HG03342 (cell line): ENCODE measurements around the gene EIF3A.
A peak's percentile ranks its signal among the peaks of the same experiment; 100 is the strongest.
"Not testable (repeated sequence)": the region's sequence is repeated elsewhere in the genome, so short reads cannot be mapped to it uniquely, and the experiment has no call there.

ENCODE experiments used
- ATAC-seq: cut with Tn5 transposase; IDR thresholded peaks from one replicate; pipeline ENCODE4 v1.9.1; 2021; ENCODE audit warnings: mild to moderate bottlenecking, moderate library complexity; ENCODE audit not compliant: unreplicated experiment

The EIF3A gene, protein sequence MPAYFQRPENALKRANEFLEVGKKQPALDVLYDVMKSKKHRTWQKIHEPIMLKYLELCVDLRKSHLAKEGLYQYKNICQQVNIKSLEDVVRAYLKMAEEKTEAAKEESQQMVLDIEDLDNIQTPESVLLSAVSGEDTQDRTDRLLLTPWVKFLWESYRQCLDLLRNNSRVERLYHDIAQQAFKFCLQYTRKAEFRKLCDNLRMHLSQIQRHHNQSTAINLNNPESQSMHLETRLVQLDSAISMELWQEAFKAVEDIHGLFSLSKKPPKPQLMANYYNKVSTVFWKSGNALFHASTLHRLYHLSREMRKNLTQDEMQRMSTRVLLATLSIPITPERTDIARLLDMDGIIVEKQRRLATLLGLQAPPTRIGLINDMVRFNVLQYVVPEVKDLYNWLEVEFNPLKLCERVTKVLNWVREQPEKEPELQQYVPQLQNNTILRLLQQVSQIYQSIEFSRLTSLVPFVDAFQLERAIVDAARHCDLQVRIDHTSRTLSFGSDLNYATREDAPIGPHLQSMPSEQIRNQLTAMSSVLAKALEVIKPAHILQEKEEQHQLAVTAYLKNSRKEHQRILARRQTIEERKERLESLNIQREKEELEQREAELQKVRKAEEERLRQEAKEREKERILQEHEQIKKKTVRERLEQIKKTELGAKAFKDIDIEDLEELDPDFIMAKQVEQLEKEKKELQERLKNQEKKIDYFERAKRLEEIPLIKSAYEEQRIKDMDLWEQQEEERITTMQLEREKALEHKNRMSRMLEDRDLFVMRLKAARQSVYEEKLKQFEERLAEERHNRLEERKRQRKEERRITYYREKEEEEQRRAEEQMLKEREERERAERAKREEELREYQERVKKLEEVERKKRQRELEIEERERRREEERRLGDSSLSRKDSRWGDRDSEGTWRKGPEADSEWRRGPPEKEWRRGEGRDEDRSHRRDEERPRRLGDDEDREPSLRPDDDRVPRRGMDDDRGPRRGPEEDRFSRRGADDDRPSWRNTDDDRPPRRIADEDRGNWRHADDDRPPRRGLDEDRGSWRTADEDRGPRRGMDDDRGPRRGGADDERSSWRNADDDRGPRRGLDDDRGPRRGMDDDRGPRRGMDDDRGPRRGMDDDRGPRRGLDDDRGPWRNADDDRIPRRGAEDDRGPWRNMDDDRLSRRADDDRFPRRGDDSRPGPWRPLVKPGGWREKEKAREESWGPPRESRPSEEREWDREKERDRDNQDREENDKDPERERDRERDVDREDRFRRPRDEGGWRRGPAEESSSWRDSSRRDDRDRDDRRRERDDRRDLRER (N-terminal part only)

DNA sequence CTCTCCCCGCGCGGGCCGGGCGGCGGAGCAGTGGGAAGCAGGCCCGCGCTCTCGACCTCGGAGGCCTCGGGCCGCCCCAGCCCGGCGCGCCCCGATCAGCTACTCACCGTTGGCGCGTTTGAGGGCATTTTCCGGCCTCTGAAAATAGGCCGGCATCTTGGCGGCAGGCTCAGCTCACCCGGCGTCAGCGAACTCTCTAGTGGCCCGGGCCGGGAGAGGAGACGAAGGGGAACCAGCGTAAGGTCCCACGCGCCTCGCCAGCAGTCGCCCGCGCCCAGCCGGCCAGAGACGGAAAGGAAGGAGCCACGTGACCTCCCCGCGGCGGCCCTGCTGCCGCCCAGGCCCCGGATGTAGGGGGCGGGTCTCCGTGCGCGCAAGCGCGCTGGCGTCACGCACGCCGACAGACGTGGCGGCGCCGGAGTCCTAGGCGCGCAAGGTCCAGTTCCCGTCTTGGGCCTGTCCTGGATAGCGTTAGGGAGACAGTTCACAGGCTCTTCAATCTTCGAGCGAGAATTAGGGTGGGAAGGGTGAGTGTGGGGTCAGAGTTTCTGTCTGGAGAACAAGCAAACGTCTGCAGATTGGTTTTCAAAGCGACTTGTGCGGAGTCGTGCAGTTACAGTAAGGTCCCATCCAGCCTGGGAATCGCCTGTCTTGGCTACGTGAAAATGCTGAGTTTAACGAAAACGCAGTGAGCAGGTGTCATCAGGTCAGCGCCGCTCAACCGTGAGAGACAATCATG lies at the start of gene EIF3A:
EIF3A (minus strand) TSS at position 297 of the 739 bp plus-strand sequence; CDS start at position 156, 141 bp downstream.
- ATAC-seq: peak; percentile 81

DNA sequence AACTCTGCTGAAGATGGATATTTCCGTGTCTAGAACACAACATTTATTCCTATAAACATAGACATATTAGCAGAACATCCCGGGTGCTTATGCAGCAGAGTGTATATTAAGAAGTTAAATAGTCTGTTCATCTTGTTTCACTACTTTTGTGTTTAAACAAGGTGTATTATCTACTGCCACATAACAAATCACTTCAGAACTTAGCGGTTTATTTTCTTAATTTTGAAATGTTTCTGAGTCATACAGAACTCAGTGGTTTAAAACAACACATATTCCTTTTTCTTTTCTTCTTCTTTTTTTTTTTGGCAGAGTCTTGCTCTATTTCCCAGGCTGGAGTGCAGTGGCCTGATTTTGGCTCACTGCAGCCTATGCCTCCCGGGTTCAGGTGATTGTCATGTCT lies 49.1 kb upstream of the EIF3A start:
- no peak for ATAC-seq

DNA sequence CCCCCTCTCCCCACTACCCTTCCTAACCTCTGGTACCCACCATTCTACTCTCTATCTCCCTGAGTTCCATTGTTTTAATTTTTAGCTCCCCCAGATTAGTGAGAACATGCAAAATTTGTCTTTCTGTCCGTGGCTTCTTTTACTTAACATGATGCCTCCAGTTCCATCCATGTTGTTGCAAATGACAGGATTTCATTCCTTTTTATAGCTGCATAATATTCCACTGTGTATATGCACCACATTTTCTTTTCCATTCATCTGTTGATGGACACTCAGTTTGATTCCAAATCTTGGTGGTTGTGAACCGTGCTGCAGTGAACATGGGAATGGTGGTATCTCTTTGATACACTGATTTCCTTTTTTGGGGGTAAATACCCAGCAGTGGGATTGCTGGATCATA lies 45.3 kb upstream of the EIF3A start:
- no peak for ATAC-seq

DNA sequence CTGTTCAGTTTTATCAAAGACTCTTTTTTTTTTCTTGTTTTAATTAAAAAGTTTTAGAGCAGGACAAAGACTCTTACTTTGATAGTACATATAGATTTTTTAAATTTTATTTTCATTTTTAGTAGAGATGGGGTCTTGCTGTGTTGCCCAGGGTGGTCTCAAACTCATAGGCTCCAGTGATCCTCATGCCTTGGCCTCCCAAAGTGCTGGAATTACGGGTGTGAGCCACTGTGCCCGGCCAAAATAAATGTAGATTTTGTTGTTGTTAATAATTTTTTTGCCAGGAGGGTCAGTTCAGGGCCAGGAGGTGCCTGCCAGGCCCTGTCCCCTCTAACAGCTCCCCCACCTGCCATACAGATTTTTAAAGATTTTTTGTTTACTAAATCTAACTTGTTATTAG lies 40.3 kb upstream of the EIF3A start:
- no peak for ATAC-seq

DNA sequence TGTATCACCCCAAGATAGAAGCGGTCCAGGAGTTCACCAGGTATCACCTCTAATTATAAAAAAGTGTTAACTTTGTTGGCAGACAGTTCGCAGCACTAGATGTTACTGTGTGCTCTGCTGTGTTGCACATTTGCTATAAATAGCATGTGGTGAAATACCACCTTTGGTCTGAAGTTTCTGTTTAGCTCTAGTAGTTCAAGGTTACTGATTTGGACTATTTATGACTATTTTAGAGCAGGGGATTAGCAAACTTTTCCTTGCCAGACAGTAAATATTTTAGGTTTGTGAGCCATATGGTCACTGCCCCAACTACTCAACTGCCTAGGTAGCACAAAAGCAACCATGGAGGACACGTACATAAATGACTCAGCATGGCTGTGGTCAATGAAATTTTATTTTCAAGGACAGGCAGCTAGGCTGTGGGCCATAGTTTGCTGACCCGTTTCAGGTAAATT lies 39.8 kb upstream of the EIF3A start:
- peak; percentile 94 for ATAC-seq

DNA sequence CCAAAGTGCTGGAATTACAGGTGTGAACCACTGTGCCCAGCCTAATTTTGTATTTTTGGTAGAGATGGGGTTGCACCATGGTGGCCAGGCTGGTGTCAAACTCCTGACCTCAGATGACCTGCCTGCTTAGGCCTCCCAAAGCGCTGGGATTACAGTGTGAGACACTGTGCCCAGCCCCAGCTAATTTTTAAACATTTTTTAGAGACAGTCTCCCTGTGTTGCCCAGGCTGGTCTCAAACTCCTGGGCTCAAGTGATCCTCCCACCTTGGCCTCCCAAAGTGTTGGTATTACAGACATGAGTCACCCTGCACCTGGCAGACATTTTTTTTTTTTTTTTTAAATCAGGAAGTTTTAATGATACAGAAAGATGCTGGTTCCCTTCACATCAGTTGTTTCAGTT lies 38.8 kb upstream of the EIF3A start:
- no peak for ATAC-seq

DNA sequence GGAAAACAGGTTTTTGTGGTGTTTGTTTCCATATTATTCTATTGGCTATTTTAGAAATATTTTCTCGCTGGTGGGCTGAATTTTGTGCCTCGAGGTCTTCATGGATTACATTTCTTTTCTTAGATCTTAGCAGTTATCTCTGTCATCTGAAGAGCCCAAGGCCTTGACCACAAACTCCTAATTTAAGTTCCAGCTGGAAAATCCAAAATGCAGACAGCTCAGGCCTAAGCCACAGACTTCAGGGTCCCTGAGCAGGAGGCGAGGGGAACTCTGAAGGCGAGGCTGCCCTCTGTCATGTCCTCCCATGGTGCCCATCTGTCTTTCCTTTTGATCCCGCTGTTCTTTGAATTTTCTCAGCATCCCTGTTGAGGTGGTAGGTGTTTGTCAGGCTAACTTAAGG lies 37.6 kb upstream of the EIF3A start:
- ATAC-seq: no peak

DNA sequence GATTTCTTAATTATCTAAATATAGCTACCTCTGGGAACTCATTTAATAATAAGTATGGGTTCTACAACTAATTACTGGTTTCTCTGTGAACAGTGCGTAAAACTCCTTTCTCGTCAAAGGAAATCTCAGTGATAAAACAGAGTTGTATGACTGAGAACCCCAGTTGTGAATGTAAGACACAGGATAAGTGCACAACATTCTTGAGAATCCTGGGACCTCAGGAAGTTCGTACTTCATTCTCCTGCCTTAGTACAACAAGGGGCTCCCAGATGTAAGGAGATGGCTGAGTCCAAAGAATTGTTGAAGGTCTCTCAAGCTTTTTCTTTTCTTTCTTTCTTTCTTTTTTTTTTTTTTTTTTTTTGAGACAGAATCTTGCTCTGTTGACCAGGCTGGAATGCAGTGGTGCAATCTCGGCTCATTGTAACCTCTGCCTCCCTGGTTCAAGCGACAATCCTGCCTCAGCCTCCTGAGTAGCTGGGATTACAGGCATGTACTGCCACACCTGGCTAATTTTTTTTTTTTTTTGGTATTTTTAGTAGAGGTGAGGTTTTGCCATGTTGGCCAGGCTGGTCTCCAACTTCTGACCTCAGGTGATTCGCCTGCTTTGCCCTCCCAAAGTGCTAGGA lies 35.8 kb upstream of the EIF3A start:
- ATAC-seq: no peak

DNA sequence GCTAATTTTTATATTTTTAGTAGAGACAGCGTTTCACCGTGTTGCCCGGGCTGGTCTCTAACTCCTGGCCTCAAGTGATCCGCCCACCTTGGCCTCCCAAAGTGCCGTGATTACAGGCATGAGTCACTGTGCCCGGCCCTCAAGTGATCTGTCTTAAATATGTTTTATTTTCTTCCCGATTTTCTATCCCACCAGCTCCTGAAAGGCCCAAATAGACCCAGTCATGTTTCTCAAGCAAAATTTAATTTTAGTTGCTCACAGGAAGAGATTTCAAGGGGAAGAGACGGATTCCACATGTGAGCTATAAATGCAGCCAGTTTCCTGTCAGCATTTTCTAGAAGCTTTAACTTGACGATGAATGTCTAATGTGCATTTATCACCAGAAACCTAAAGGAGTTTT lies 35.3 kb upstream of the EIF3A start:
- ATAC-seq: no peak

DNA sequence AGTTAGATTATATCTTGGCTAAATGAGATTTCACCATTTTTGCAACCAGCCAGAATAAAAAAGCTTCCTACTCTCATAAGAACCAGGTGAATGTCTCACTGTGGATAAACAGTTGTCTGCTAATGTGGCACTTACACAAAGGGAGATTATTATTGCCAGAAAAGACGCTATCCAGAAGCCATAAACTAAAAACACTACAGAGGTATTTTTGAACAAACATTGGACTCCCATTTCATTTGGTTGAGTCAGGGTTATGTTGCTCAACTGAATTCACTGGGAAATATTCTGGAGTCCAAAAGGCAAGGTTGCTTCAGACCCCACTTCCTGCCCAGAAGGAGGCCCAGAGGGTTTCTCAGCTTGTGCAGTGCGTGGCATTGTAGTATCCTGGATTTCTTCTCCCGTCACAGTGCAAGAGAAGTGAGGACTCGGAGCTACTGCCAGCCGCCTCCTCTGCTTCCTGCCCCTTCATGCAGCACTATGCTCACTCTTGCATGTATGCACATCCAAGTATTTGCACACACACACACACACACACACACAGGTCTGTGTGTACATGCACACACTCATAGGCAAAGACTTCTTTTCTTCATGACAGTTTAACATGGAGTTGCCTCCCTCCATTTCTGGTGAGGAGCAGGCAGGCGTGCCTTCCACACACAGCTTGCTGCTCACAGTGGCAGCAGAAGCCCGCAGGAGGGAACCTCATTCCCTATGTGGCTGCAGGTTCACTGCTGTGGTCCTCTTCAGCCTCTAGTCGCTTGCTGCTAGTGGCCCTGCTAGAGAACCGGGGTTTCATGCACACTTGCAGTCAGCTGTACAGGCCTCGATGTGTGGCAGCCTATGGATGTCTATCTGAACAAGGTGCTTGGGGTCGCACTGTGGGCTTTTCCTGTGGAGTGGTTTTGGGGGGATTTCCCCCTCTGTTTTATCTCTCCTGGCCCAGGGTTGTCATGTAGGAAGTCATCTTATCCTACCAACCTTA lies 33.4 kb upstream of the EIF3A start:
- no peak for ATAC-seq

DNA sequence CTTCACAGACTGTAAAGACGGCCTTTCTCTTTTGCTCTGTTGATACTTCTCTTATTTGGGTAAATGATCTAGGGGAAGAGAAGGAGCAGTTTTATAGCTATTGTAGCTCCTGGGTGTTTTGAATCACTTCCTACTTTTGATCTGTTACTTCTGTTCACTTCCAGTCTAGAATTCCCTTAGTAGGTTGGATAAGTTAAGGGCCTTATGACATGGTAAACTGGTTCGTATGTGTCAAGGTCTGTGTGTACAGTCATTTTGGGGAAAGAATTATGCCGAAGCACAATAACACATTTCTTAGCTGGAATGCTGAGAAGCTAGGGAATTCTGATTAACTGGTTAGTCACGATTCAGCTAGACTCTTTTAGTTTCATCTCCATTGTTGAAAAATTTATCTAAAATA lies 31.4 kb upstream of the EIF3A start:
- no peak for ATAC-seq

DNA sequence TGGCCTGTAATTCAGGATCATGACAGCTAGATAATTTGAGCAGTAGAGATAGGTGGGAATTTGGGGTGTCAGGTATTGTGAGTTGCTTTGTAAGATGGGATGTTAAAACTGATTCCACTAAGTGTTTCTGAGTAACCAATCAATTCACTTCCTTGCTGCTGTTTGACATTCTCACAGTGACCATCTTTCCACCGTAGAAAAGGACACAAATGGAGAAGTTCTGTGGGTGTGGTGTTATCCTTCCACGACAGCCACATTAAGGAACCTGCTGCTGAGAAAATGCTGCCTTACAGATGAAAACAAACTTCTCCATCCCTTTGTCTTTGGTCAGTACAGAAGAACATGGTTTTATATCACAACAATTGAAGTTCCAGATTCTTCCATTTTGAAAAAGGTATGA lies 27.2 kb upstream of the EIF3A start:
- not testable (repeated sequence) for ATAC-seq

DNA sequence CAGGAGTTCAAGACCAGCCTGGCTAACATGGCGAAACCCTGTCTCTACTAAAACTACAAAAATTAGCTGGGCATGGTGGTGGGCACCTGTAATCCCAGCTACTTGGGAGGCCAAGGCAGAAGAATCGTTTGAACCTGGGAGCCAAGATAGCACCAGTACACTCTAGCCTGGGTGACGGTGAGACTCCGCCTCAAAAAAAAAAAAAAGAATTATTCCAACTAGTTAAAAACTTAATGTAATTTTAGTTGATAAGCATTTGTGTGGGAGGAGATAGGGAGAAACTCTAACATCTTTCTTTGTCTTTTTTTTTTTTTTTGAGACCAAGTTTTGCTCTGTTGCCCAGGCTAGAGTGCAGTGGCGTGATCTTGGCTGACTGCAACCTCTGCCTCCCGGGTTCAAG lies 26.5 kb upstream of the EIF3A start:
- not testable (repeated sequence) for ATAC-seq

DNA sequence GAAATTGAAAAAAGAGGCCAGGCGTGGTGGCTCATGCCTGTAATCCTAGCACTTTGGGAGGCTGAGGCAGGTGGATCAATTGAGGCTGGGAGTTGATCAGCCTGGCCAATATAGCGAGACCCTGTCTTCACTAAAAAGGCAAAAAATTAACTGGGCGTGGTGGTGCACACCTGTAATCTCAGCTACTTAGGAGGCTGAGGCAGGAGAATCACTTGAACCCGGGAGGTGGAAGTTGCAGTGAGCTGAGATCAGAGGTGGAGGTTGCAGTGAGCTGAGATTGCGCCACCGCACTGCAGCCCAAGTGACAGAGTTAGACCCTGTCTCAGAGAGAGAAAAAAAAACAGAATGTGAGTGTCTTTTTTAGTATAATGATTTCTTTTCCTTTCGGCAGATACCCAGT lies 25.3 kb upstream of the EIF3A start:
- ATAC-seq: not testable (repeated sequence)

DNA sequence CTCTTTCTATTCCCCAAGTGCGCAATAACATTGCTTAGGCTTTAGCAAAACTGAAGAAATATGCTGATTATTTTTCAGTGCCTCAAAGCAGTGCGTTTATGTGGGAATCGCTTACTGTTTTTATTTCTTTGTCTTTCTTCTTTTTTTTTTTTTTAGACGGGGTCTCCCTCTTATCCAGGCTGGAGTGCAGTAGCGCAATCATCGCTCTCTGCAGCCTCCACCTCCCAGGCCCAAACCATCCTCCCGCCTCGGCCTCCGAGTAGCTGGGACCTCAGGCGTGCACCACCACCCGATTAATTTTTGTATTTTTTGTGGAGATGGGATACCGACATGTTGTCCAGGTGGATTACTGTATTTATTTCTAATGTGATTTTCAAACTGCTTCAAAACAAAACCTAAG lies 24.5 kb upstream of the EIF3A start:
- ATAC-seq: no peak

DNA sequence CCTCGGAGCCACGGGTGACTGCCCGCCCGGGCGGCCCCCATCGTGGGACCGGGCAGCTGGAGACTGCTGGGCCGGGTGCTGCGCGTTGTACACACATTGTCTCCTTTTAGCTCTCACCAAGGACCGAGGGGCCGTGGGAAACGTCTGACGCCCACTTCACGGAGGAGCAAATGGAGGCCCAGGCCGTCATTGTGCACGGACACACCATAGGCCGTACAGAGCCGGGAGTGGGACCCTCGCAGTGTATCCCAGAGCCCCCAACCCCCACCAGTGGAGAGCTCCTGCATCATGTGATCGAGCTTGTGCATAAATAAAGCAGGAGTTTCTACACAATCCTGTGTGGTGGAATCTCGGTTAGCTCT lies 24.0 kb upstream of the EIF3A start:
- peak; percentile 27 for ATAC-seq

DNA sequence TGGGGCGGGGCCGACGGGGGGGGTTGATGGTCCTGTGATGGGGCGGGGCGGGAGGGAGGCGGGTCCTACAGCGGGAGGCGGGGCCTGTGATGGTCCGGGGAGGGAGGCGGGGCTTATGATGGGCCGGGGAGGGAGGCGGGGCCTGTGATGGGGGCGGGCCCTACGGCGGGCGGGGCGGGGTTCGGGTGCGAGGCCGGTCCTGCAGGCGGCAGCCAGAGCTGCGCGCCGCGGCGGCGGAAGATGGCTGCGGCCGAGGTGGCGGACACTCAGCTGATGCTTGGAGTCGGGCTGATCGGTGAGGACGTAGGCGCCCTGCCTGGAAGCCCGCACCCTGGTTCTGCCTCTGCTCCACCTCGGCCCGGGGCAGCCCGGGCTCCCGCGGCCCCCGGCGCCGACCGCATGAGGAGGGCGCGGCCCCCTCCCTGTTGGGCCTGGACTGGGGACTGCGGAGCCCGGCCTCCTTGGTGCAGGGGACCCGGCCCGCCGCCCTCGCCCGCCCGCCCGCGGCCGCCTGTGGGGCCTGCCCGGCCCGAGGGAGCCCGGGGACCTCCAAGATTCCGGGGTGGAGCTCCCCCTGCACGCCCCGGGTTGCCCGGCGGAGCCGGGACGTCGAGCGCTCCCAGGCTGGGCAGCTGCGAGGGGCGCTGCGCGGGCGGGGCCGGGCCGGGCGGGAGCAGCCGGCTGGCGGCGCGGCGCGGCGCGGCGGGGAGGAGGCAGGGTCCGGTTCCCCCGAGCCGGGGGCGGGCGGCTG lies 23.5 kb upstream of the EIF3A start, which contains the start of gene DENND10:
DENND10 (plus strand) TSS at position 211 of the 751 bp plus-strand sequence; CDS start at position 241, 30 bp downstream.
- peak; percentile 73 for ATAC-seq
